DMS153 (cell line): ENCODE measurements around the gene CLEC20A.

ENCODE experiments used
- DNase-seq: peaks from one replicate; lab custom pipeline; 2025; lab: John Stamatoyannopoulos, UW

CLEC20A gene

DNA sequence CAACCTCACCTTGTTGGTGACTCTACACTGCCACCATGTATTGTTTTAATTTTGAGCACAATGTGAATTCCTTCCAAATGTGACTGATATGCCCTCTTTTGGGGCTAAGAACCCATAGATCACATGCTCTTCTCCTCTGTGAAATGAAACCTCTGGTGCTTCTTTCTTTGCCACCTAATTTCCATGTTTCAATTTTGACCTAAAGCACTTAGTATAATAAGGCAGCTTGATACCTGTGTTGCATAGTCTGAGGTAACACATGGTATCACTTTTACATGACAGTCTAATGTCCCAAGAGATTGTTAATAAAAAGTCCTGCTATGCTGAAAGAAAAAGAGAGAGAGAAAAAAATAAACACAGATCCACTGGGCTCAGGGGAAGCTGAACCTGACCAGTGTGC is 24.2 kb downstream of the CLEC20A start:
- no peak for DNase-seq

DNA sequence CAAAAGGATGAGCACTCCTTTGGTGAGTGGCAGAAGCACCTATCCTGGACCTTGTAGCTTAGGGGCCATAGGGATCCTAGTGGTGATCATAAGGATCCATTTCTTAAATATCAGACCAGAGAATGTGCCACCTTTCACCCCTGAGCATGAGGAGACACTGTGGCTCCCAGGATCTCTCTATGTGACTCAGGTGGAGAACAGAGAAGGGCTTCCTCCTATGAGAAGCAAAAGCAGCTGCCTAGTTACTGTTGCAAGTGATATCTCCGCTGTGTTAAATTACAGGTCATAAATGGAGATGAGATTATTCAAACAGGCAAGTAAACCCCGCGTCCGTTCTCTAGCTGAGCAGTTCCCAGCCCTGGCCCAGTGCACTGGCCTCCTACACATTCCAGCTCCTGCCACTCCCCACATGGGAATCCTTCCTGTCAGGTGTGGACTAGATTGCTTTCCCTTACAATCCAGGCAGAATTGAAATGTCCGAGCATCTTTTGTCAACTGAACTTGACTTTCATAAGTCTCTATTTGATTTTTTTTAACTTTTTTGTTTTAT is 26.3 kb downstream of the CLEC20A start:
- no peak for DNase-seq

DNA sequence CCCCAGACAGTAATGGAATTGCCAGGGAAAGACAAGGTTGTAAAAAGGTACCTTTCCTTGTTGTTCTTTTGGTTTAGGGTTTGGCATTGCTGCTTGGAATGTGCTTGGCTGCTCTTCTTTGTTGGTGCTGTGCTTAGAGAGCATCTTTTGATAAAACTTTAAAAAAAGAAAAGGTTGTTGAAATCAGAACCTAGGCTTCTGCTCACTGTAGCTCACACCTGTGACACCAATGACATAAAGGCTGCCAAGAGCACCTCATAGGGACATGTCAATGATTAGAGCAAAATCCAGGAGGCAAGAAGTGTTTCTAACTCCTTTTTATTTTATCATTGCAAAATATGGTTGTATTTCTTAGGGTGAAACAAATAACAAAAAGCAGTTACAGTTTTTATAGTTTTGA is 28.9 kb downstream of the CLEC20A start:
- no peak for DNase-seq

DNA sequence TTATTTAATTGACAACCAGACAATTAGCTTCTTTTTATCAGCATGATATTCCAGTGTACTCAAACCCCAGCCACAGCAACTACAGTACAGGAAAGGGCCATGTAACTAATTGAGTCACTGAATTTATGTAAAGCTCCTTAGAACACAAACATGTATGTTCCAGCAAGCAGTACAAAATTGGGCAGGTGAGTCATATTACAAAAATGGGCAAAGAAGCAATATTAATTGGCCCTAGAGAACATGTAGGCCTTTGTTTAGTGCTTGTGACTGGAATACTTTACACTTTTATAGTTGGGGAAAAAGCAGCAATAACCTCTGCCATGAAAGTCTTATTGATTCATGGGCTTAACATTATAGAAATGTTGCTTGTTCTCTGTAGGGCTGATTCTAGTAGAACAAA is 31.8 kb downstream of the CLEC20A start:
- DNase-seq, result no peak

DNA sequence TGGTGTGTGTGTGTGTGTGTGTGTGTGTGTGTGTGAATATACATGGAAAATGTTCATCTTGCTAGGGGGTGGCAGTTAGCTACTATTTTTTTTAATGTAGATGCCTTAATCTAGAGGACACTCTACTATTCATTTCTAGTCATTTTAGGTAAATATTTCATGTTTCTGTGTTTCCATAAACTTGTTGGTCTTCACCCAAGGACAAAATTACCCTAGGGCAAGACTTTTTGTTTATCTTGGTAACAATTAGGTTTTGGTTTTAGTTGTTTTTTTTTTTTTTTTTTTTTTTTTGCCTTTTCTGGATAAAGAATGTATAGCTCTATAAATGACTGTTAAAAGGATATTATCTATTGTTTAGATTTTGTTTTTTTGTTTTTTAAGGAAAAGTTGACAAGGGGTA is 32.2 kb downstream of the CLEC20A start:
- DNase-seq, result no peak

DNA sequence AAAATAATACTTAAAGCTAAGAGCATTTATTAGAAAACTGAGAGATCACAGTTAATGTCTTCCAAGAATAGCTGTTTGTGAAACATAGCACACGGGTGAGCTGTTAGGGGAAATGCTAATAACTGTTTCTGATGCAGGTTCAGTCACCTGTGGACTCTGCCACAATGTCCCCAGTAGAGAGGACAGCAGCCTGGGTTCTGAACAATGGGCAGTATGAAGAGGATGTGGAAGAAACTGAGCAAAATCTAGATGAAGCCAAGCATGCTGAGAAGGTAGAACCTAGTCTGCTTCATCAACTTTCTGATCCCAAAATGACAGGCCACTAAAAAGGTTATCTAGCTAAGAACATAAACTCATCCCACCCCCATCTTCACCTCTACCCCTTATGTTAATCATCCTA is 32.6 kb downstream of the CLEC20A start:
- DNase-seq, result no peak

DNA sequence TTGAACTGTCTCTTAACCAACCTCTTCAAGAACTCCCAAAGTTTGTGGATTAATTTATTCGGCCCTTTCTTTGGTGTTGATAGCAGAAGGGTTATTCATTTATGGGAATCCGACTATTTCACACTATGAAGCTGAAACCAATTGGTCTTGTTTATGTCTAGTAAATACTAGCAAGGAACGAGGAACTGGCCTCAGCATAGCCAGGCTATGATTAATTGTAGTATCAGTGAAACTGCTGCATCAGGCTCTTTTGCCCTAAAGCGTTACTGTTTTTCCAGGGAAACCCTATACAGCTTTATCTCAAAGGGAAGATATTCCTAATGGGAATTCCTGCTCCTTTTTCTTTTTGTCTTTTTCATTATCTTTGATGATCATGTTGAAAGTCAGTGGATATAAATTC is 35.1 kb downstream of the CLEC20A start:
- no peak for DNase-seq

DNA sequence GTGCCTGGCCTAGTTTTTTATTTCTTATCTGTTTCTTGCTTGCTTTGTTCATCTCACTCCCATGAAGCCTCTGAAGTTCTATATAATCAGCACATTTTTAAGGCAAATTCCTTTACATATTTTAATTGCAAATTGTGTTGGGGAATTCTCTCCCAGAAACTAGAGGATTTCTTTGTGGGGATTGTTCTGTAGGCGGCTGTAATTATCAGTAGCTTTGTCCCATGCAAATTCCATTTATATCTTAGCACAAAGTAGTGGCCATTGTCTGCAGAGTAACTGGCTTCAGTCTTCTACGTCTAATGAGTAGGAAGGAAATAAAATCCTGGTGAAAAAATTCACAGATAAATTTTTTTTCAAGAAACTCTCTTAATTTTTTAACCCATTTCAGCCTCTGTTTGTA is 35.7 kb downstream of the CLEC20A start:
- DNase-seq, result no peak

DNA sequence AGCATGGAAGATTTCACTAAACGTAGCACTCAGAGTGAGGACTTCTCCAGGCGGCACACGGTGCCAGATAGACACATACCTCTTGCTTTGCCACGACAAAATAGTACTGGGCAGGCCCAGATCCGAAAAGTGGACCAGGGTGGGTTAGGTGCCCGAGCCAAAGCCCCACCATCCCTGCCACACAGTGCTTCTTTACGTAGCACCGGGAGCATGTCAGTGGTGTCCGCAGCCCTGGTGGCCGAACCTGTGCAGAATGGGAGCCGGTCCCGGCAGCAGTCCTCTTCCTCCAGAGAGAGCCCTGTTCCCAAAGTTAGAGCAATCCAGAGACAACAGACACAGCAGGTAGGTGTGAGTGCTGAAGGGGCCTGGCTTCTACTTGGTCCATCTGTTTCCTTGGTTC is 38.6 kb downstream of the CLEC20A start:
- no peak for DNase-seq

DNA sequence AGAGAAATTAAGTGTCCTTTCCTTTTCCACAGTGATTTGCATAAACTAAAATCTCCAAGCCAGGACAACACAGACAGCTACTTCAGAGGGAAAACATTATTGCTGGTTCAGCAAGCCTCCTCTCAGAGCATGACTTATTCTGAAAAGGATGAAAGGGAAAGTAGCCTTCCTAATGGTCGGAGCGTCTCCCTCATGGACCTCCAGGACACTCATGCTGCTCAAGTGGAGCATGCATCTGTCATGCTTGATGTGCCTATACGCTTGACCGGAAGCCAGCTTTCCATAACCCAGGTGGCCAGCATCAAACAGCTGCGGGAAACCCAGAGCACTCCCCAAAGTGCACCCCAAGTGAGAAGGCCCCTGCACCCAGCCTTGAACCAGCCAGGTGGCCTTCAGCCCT is 39.1 kb downstream of the CLEC20A start:
- no peak for DNase-seq

DNA sequence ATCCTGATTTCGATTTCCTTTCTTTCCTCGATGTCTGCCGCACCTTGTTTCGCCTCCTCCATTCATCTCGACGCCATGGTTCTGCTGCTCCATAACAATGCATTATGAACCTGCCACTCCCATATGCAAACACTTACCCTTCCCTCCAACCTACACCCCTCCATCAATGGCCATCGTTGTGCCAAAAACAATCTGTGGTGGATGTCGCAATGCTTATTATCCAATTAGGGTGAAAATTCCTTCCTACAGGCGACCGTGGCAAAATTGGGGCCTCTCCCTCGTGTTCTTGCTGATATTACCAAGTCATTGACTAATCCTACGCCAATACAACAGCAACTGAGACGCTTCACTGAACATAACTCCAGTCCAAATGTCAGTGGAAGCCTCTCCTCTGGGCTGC is 40.3 kb downstream of the CLEC20A start:
- DNase-seq, result no peak

DNA sequence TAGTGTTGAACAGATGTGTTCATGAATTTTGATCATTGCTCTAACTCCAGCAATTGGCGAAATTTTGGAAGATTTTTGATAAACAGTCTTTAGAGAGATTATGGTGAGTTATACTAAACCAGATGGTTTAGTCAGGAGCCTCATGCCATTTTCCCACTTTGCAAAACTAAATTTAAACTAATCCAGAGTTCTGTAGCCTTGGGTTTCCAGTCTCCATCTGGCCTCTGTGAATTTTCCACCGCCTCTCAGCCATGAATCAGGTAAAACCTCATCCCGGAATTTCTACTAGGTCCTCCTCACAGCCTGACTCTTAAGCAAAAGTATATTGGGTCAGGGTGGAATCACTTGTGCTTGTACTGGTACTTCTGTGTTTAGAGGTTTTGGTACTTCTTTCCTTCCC is 44.8 kb downstream of the CLEC20A start:
- DNase-seq, result no peak

DNA sequence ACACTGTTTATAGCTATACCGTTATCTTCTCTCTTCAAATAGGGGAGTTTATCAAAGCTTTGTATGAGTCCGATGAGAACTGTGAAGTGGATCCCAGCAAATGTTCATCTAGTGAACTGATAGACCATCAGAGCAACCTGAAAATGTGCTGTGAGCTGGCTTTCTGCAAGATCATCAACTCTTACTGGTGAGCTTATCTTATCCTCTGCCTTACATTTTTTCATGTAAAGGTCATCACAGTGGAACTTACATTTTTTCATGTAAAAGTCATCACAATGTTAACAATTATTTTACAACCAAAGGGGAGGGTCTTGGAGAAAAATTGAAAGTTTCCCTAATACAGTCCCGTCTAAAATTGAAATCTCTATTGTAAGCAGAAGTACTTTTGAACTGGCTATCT is 45.2 kb downstream of the CLEC20A start:
- no peak for DNase-seq

DNA sequence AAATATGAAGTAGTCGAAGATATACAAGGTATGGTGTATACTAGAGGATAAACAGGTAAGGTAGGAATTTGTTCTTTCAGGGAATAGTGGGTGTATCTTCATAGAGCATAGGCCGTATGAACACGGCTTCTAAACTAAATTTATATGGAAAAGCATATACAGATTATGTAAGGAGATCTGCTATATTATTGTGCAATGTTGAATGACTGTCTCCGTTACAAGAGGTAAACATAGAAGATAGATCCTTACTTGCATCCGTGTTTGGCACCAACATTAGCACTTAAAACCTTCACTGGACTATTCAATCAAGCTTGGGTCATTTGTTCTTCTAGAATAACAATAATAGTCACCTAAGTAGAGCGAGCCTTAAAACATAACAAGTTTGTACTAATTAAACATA is 45.9 kb downstream of the CLEC20A start:
- no peak for DNase-seq

DNA sequence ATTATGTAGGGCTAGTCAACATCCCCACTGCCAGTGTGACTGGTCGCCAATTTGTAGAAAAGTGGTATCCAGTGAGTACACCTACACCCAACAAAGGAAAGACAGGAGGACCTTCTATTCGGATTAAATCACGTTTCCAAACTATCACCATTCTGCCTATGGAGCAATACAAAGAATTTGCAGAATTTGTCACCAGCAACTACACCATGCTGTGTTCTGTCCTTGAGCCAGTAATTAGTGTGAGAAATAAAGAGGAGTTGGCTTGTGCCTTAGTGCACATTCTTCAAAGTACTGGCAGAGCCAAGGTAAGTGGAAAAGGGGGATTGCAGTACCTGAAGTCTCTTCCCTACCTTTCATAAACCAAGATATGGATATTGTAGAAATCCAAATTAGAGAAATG is 53.8 kb downstream of the CLEC20A start:
- no peak for DNase-seq

DNA sequence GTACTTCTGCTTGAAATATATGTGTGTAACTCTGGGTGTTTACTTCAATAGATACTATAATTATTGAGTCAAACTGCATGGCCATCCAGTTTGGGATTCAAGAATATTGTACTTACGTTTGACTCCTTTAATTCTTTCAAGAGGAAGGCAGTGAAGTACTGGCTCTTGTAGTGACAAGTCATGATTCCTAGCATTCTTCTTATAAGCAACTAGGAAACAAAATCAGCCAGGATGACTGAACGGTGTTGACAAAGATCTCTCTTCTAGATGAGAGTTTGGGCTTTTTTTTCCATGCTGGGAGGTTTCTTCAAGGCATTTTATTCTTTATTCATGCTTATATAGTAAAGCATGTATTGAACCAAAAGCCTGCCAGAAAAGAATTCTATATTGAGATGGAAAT is 58.3 kb downstream of the CLEC20A start:
- no peak for DNase-seq

DNA sequence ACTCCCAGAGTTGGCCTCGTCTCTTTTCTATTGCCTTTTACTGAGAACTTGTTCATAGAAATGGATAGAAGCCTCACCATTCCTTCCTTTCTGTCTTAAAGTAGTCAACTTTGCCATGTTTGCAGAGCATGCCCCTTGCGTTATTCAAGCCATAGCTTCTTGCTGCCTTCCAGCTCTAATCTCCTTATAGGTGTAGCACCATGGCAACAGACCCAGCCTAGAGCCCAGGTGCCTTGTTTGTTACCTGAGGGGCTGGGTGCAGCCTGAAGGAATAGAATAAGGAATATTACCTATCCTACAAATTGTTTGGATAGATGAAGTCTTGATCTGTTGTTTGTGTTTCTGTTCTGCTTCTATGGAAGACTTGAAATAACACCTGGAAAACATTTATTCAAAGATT is 59.9 kb downstream of the CLEC20A start:
- DNase-seq, result no peak

DNA sequence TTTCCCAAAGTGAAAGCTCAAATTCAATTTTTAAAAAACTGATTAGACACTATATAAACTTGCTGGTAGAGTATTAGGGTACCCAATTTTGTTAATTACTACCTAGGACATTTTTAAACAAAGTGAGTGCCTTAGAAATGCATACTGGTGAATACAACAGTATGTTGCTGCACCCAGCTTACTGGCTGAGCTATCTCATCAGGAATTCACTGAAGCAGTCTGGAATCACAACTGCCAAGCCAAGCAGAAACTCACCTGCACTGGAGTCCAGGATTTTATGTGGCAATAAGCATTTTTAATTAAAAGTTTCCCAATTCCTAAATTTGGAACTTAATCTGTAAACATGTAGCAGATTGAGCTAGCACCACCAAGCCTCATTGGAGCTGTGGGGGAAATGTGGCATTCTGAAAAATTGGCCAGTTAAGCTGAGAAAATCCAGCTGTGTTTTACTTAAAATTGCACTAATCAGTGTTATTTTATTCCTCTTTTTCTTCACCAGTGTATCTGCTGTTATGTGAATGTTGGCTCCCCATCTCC is 61.8 kb downstream of the CLEC20A start:
- DNase-seq, result no peak

DNA sequence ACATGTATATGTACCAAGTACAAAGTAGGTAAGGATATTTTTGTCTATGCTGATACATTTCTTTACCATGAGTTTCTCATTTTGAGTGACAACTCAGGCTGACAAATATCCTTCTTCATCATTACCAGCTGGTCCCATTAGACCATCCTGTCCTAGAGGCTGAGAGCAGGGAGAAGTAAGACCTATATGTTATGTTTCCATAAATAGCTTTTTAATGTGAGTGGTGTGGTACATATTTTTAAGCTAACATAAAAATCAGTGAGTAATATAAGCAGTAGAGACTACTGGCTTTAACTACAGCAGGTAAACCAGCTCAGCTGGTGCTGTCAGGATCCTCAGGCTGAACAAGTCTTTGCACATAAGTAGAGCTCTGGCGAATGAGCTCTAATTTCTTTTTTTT is 62.4 kb downstream of the CLEC20A start:
- DNase-seq, result no peak
